GM19239 (cell line): Measurements from ENCODE around the gene CHURC1.

ENCODE experiments used
- DNase-seq: peaks from one replicate; pipeline ENCODE4 v3.0.0; 2011; ENCODE audit warnings: low spot score; ENCODE audit not compliant: insufficient read length
- FAIRE-seq: peaks from 2 replicates; lab custom pipeline; 2011; peaks lifted over from hg19 to GRCh38; lab: Jason Lieb, UNC

The CHURC1 gene

DNA sequence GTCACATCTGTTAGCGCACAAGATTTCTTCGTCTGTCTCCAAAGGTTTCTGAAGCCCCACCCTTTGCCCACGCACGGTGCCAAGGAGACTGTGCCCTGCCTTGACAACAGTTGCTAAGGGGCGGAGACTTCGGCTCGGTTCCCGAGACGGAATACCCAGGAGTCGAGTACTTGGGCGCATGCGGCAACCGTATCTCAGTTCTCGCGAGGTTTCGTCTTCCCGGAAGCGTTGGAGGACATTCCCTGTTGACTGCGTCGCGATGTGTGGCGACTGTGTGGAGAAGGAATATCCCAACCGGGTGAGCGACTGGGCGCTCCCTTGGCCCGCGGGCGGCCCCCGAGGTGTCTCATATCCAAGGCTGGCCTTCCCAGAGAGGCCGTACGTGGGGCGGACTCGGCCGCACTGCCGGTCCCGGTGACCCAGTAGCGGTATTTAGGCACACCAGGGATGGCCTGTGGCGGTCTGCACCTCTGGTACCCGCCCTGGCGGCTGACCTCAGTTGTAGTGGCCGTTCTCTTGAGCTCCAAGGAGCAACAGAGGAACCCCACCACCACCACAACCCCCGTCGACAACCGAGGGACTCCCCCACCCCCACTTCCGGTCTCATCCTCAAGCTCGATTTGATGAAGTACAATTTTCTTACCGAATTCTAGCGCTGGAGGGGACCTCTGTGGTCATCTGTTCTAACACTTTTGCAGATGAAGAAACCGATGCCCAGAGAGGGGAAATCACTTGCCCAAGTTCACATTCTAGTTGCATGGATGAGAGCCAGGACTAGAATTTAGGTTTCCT is at the start of gene CHURC1:
Gene CHURC1, plus strand, starts transcription at position 219 of the 792 bp plus-strand sequence. Its CDS starts 41 bp downstream, at position 260.
- DNase-seq, result peak; percentile 71

DNA sequence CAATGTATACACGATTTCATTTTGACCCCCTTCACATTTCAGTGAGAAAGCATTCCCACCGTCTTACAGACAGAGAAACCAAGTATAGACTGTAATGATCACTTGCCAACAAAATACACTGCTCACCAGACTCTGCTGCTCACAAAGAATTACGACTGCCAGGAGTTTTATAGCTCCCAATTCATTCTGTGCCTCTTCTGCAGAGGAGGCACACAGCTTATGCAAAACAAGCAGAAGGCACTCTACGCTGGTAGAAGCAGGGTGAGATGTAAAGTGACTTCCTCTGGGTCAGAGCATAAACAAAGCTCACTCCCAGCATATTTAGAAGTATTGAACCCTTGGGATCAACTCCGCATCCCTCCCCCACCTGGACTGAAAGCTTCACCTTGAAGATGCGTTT is 49.1 kb upstream of the CHURC1 start:
- FAIRE-seq (no peak), DNase-seq (no peak)

More for the DNA sequence above, at the start of gene CHURC1:
- peak; percentile 93 for FAIRE-seq

DNA sequence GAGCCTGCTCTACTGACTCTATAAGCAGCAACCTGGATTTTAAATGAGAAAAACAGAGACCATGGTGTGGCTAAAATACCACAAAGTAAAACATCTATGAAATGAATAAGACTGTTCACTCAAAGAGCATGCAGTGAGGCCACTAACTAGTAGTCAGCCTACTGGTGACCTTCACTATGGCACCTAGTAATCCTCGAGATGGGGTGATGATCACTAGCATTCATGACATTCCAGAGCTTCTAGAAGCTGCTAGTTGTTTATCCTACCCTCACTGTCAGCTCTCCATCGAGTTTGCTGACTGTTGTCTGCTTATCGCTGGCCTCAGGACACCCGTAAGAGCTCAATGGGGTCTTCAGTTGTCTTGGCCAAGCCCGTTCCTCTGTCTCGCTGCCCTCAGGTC is 48.3 kb upstream of the CHURC1 start:
- DNase-seq (no peak), FAIRE-seq (peak; percentile 28)

DNA sequence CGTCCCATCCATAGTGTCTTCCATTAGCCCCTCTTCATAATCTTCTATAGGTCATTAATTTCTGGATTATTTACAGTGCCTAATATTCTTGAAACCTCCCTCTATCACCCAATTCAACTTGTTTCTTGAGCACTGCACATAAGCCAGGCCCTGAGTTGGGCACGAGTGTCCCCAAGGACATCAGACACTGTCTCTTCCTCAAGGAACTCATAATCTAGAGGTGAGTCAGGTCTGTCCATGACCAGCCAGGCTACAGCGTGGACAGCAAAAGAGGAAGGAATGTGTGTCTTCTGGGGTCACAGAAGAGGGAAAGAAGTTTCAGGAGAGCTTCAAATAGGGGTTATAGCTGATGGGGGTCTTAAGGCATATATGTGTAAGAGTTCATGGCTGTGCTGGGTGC is 47.1 kb upstream of the CHURC1 start:
- no peak for FAIRE-seq
- DNase-seq, result no peak

DNA sequence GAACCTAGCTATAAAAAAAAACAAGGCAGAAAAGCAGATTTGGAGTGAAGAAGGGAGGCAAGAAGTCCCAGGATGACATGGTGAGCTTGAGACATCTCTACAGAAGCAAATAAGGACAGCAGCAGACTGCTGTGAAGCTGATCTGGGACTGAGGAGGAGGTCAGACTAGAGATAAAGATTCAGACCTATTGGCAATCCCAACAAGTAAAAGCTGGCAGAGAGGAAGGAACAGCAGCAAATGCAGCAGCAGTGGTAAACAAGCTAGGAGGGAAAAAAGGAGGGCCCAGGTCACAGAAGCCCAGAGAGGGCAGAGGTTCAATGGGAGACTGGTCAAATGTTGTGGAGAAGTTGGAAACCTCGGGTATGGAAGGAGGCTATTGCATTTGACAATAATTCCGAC is 45.9 kb upstream of the CHURC1 start:
- FAIRE-seq (no peak), DNase-seq (no peak)

DNA sequence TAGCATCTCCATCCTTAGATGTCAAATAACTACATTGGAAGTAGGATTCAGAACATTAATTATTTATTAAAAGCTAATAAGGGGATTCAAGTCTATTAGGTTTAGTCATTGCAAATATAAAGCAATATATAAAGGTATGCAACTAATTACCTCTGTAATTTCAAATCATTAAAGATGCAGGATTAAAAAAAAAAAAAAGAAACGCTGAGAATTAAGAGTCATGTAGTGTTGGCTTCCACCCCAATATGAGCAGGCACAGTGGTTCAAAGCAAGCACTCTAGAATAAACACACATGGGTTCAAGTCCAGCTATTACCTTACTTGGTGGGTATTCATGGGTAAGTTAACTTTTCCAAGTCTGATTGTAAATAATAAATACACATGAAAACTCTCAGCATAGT is 45.4 kb upstream of the CHURC1 start:
- FAIRE-seq, result no peak

DNA sequence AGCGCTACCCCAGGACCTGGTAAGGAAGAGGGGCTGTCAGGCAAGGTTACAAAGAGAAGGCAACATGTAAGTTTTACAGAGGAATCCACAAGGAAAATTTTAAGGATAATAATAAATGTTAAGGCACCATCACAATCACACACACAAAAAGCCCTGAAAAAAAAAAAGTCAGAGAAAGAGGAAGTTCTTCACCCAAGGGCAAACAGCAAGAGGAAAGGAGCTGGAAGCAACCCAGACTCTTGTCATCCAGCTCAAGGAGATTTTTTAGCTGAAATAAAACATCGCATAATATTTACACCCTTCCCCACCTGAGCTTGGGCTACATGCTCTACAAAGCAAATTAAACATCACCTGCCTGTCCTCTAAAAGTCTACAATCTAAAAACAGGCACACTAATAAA is 44.1 kb upstream of the CHURC1 start:
- no peak for DNase-seq
- no peak for FAIRE-seq

More for the DNA sequence above, 45.4 kb upstream of the CHURC1 start:
- DNase-seq, result no peak

DNA sequence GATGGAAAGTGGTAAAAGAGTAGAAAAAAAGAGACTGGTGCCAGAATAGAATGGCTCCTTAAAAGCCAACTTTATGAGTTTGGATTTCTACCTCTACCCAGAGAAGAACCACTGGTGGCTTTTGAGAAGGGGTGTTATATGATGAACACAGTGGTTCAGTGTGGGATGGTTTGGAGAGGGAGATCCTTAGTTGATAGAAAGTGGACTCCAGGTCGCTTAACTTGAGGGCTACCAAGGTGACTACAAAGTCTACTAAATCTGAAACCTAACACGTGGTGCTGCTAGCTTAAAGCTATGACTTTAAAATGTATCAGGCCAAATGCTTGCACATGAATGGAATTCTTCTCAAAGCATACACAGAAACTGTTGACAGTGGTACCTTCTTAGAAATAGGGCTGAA is 42.9 kb upstream of the CHURC1 start:
- no peak for DNase-seq

DNA sequence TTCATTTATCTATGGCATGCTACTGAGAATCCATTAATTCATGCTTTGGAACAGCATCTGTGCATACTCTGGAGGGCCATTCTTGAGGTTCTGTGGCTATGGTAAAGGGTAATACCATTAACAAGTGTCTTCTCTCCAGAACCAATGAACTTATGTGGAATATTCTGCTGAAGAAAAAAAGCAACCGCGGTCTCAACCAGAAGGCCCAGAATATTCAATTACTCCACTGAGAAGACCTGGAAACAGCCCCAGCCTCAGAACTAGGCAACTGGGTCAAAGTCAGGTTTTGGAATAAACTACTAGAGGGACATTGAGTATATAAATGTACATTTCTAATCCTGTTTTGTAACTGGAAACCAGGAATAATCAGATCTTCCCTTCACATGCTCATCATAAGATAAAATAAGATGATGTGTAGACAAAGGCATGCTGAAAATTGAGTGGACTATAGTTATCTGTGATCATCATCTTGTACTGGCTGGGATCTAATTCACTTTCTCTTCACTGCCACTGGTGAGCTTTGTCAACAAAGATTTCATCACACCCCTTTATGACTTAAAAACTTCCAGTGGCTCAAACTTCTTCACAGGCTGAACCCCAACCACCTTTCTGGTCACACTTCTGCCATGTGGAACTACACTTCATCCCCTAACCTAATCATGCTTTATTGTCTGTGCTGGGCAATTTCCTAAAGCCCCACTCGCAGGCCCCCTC is 40.6 kb upstream of the CHURC1 start:
- DNase-seq, result no peak
- FAIRE-seq, result no peak

More for the DNA sequence above, 42.9 kb upstream of the CHURC1 start:
- FAIRE-seq, result no peak

DNA sequence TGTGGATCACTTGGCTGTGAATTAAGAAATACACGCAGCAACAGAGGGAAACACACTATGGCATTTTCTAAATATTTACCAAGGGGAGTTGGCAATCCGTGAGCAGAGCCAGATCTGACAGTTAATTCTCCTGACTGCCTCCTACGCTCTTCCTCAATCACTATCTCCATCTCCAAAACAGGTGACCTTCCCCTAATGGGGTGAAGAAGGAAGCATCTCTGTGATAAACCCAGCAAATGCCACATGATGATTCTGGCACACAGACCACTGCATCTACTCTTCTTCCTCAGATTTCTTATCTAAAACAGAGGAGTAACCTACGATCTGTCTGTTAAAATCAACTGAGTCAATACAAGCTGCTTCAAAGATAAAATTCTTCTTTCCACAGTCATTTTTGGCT is 38.9 kb upstream of the CHURC1 start:
- FAIRE-seq (no peak), DNase-seq (no peak)

DNA sequence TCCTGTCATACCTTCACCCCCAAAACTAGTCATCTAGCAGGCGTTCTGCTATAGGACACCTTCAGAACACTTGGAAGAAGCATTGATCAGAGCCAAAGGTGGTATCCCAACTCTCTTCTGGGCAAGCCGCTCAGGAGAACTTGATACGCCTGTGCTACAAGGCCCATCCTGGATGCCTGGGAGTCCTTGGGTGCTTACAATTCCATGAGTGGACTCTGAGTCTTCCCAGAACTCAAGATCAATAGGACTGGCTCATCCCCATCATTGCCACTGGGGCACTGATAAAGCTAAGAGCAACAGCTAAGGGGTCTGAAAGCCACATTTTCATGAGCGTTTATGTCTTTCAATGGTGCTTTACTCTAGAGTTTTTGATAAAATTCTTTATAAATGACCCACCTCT is 36.4 kb upstream of the CHURC1 start:
- FAIRE-seq (no peak), DNase-seq (no peak)

DNA sequence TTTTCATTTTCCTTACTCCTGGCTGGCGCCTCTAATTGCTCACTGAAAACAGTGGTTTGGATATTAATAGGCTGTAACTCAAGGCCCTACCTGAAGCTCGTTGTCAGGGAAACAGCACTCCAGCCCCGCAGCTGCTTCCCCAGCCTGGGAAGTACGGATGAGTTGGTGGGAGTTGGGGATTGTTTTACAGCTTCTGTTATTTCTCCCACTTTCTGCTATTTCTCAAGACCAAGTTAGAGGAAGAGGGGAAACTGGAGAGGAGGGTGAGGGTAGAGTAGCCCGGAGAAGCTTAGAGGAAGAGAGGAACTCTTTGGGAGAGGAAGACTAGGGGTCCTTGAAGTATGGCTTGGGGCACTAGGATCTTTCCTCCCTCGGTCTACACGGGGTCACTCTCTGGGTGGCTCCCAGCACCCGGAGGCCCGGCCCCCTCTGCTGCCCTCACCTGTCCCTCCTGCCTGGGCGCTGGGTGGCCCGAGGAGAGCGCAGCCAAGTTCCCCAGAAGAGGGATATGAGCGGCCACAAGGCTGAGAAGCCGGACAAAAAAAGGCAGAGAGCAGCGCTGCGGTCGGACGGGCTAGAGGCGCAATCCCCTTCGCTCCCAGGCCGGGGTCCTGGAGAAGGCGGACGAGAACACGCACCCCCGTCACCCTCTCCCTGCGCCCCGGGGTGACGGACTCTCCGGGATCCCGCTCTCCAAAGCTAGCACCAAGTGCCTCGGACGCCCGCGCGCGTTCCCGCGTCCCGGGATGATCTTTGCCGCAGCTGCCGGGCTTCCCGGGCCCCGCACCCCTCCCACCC is 35.2 kb upstream of the CHURC1 start:
- DNase-seq (no peak), FAIRE-seq (no peak)

DNA sequence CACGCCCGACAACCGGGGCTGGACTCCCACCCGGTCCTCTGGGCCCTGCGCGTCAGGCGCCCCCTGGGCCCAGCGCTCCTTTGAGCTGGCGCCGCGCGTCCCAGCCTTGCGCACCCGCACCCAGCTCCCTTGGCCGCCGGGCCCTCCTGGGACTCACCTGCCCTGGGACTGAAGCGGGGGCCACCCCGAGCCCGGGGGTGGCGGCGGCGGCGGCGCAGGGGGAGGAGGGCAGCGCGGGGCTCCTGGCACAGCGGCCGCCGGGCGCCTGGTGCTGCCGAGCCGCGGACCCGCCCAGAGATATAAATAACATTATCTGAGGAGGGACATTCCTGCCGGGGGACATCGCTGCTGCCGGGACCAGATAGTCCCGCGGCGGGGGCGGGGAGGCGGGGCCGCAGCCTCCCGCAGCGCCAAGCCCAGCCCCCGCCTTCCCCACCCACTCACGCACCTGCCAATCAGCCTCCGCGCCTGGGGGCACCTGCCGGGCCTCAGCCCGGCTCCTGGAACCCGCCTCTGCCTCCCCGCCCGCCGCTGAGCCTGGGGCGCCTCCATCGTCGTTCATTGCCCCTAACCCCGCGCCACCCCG is 34.5 kb upstream of the CHURC1 start, which contains the start of gene SPTB:
Gene SPTB, minus strand, starts transcription at position 273 of the 586 bp plus-strand sequence. CDS start 56,813 bp downstream, outside the sequence.
- FAIRE-seq (no peak), DNase-seq (peak; percentile 31)

DNA sequence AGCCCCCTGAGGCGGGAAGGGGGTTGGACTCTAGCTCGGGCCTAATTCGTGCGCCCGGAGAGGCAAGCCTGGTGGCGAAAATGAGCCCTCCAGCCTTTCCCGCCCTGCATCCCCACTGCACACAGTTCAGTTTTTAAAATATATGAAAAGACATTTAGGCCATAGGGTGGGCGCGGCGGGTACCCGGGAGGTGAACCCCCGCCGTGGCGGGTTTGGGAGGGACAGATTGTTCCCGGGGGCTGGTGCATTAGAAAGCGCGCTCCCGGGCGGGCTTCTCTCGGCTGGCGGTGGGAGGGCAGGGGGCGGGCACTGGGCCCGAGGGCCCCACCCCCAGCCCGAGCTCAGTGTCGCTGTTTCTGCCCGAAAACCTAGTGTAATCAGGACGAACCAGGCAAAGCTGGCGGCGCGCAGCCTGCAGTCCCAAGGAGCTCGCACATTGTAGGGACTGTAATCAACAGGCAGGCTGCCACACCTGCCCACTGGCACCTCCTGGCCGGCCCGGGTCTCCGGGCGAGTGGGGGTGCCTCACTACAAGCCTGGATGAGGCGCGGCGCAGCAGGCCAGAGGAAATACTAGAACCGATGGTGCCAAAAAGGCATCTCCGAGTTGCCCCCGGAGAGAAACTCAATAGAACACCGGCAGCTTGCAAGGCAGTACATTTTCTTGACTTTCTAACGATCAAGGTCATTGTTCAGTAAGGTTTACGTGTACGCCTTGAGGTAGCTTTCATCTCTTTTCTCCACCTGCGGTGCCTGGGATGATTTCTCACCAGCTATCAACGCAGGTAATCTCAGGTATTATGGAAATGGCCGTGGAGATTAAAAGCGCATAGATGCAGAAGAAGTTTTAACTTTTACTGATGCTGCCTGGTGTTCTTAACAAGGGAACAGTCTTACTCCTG is 33.8 kb upstream of the CHURC1 start:
- no peak for FAIRE-seq
- DNase-seq, result peak; percentile 50

DNA sequence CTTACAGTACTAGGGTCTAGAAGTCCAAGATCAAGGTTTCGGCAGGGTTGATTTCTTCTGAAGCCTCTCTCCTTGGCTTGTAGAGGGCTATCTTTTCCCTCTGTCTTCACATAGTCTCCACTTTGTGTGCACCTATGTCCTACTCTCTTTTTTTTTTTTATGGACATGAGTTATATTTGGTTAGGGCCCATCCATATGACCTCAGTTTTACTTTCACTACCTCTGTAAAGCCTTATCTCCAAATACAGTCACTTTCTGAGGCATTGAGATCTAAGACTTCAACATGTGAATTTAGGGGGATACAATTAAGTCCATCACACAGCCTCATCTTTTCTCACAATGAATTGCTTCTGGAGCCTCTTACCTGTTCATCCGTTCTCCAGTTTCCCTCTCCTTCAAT is 28.7 kb upstream of the CHURC1 start:
- DNase-seq (no peak), FAIRE-seq (no peak)

DNA sequence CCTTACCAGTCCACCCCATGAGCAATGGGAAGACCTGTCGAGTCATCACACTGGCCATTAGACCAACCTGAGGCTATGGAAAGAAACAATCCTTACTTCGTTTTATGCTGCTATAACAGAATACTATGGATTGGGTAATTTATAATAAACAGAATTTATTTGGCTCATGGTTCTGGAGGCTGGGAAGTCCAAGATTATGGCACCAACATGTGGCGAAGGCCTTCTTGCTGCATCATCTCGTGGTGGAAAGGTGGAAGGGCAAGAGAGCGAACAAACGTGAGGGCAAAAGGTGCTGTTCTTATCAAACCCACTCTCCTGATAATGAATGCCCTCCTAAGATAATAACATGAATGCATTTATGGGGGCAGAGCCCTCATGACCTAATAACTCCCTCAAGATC is 24.9 kb upstream of the CHURC1 start:
- DNase-seq (no peak), FAIRE-seq (no peak)

DNA sequence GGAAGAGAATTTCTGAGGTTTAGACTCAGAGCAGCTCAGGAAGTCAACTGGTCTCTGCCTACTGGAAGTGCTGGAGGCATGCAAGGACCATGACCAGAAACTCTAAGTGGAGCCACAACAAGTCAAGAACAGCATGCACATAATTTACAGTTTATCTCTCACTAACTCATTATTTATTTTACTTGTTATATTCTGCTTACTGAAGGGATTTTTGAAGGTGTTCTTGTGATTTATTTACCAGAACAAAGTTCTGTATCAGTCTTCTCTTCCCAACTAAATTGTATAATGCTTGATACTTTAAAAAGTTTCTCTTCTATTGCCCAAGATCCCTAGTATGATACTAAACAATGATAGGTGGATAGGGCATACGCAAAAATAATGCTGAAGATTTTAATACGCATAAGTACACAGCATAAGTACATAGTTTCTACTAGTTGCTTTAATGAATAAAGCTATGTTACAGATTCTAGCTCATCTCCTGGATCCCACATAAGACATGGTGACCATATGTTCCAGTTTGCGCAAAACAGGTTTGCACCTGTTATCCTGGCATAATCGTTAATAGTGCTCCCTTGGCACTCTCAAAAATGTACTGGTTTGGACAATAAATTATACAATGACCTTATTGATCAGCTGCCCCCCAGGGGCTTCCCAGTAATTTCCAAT is 22.9 kb upstream of the CHURC1 start:
- no peak for DNase-seq
- no peak for FAIRE-seq

DNA sequence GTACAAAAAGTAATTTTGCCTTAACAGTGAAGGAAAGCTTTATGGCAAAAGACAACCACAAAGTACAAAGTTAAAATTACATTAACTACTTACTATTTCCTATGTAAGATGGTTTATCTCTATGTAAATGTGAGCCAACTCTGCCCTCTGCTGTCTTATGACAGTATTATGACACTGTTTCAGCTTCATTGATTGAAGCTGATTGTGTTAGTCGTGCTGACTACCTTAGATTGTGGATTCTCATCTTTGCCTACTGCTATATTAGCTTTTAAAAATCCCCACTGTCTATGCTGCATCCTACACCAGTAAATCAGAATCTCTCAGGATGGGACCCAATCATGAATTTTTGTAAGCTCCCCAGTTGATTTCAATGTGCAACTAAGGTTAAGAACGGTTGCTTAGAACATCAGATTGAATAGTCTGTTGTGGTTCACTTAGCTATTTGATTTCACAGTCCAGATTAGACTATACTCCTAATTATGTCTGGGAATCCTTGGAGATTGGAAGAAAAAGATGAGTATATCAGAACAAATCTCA is 22.3 kb upstream of the CHURC1 start:
- peak; percentile 49 for FAIRE-seq

DNA sequence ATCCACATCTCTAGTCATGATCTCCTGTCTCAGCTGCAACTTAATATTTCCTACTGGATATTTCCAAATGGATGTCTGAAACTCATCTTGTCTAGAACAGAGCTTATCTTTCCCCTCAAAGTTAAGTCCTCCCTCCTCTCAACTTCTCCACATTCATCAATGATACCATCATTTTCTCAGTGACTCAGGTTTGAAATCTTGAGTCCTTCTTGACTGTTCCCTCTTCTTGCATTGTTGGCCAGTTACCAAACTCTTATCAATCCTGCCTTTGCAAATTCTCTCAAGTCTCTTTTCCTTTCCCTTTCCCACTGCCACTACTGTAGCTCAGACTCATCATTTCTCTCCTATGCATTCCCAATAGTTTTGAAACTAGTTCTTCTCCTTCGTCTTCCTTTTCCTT is 14.3 kb upstream of the CHURC1 start:
- no peak for FAIRE-seq
- DNase-seq, result no peak

More for the DNA sequence above, 22.3 kb upstream of the CHURC1 start:
- no peak for DNase-seq
